ENCODE measurements around the gene TMC7.

The TMC7 gene

GRCh38 chr16:18983565-18984434, at the start of gene TMC7:
Gene TMC7, plus strand, starts transcription at chr16:18983934. Its CDS starts 130 bp downstream, at chr16:18984064.
- peak; percentile 96 for DNase-seq
- no peak within 1 kb of the TSS for H3K27ac Mint-ChIP-seq
- H3K4me1 Mint-ChIP-seq: no peaks in the 10 kb centered on the region
- peaks cover 14% of the 10 kb centered on the region for H3K27me3 Mint-ChIP-seq (ENCODE audit: low read depth, poor library complexity)
- H3K4me3 Mint-ChIP-seq: peak within 1 kb of the TSS; percentile 82
- H3K9me3 Mint-ChIP-seq: no peaks in the 10 kb centered on the region
- no peaks in the 10 kb centered on the region for H3K36me3 Mint-ChIP-seq (ENCODE audit: low read depth)
- peak; percentile 74 for TF ChIP-seq CTCF (IDR thresholded peaks at IDR 0.05)

- TF ChIP-seq CTCF (IDR thresholded peaks at IDR 0.05): no peak
- no peaks in the 10 kb centered on the region for H3K36me3 Mint-ChIP-seq (ENCODE audit: low read depth)
- no peaks in the 10 kb centered on the region for H3K9me3 Mint-ChIP-seq
- peaks cover 3% of the 10 kb centered on the region for H3K27me3 Mint-ChIP-seq (ENCODE audit: low read depth, poor library complexity)
- DNase-seq: no peak
- no peak overlapping the region for H3K27ac Mint-ChIP-seq
- peaks cover 21% of the 10 kb centered on the region for H3K4me1 Mint-ChIP-seq
- H3K4me3 Mint-ChIP-seq: no peak overlapping the region
Measured at GRCh38 chr16:18936727-18937340, 46.9 kb upstream of the TMC7 start.

- peaks cover 3% of the 10 kb centered on the region for H3K27me3 Mint-ChIP-seq (ENCODE audit: low read depth, poor library complexity)
- no peak overlapping the region for H3K27ac Mint-ChIP-seq
- peaks cover 16% of the 10 kb centered on the region for H3K4me1 Mint-ChIP-seq
- TF ChIP-seq CTCF (IDR thresholded peaks at IDR 0.05): no peak
- no peaks in the 10 kb centered on the region for H3K9me3 Mint-ChIP-seq
- H3K4me3 Mint-ChIP-seq: no peak overlapping the region
- no peak for DNase-seq
- no peaks in the 10 kb centered on the region for H3K36me3 Mint-ChIP-seq (ENCODE audit: low read depth)
Measured at GRCh38 chr16:18937390-18937789, 46.3 kb upstream of the TMC7 start.

GRCh38 chr16:18938986-18939385, 44.7 kb upstream of the TMC7 start:
- Mint-ChIP-seq H3K4me1 (peaks cover under 1% of the 10 kb centered on the region), H3K4me3 (no peak overlapping the region), H3K36me3 (ENCODE audit: low read depth) (no peaks in the 10 kb centered on the region), H3K27me3 (ENCODE audit: low read depth, poor library complexity) (peaks cover 7% of the 10 kb centered on the region), H3K27ac (no peak overlapping the region), H3K9me3 (no peaks in the 10 kb centered on the region)
- no peak for DNase-seq
- no peak for TF ChIP-seq CTCF (IDR thresholded peaks at IDR 0.05)

GRCh38 chr16:18941471-18941870, 42.3 kb upstream of the TMC7 start:
- no peaks in the 10 kb centered on the region for H3K9me3 Mint-ChIP-seq

More at GRCh38 chr16:18941471-18941870, 42.3 kb upstream of the TMC7 start:
- no peaks in the 10 kb centered on the region for H3K4me1 Mint-ChIP-seq
- H3K4me3 Mint-ChIP-seq: no peak overlapping the region
- H3K27ac Mint-ChIP-seq: no peak overlapping the region
- no peaks in the 10 kb centered on the region for H3K36me3 Mint-ChIP-seq (ENCODE audit: low read depth)
- no peak for DNase-seq
- TF ChIP-seq CTCF (IDR thresholded peaks at IDR 0.05): no peak
- peaks cover 14% of the 10 kb centered on the region for H3K27me3 Mint-ChIP-seq (ENCODE audit: low read depth, poor library complexity)

Data from nephron progenitor cell (in vitro differentiated cells).